ENCODE measurements around the gene IGFLR1. TPM values are rescaled to one million over a fixed set of nuclear protein-coding genes. Genes with fewer than 3 reads are reported as not detected.

Gene IGFLR1
- total and polyA plus RNA-seq, 2 of the 8 experiments (the other 6 are each of a cell fraction or from before 2014, with no cell fraction given): 8.4 to 28.9 TPM

- Histone ChIP-seq H3K79me1 (ENCODE audit: low read depth, low read length) (peaks cover 8% of the 10 kb centered on the region), H2BK20ac (ENCODE audit: low read length) (no peak overlapping the region), H4K8ac (ENCODE audit: extremely low read depth, insufficient read depth, low read length) (no peak overlapping the region), H3K4ac (replicated peaks; ENCODE audit: insufficient read length, low read depth, low read length) (no peak overlapping the region), H3K36me3 (ENCODE audit: control insufficient read depth in 2 of 4, insufficient read depth in 4 of 4, low read length in 3 of 4) (peaks cover 19 to 42% (median 27%) of the 10 kb centered on the region in 4 experiments), H3K56ac (replicated peaks; ENCODE audit: insufficient read length, low read depth, low read length) (no peak overlapping the region), H3K27ac (ENCODE audit: low read depth, low read length) (no peak overlapping the region), H3K4me3 (ENCODE audit: extremely low read depth in 1 of 4, insufficient read depth in 2 of 4, low read depth in 3 of 4, low read length in 4 of 4) (no peak overlapping the region), H3K79me2 (ENCODE audit: control insufficient read depth in 1 of 2, insufficient read depth in 2 of 2, low read length in 2 of 2) (peaks cover 0 to 20% of the 10 kb centered on the region in 2 experiments; a peak in 3 of 4 replicates), H3K4me2 (ENCODE audit: insufficient read depth in 1 of 2, low read depth in 2 of 2, low read length in 2 of 2) (no peak overlapping the region), H2BK120ac (replicated peaks; ENCODE audit: low read depth, low read length) (no peak overlapping the region), H3K9ac (replicated peaks in 1 of 4; ENCODE audit: extremely low read depth in 1 of 4, low read depth in 3 of 4, low read length in 3 of 4) (no peak overlapping the region), H3K23me2 (ENCODE audit: low read depth, low read length) (peaks cover 13% of the 10 kb centered on the region), H3K4me1 (replicated peaks in 1 of 4; ENCODE audit: control insufficient read depth in 3 of 4, insufficient read depth in 4 of 4, low read length in 3 of 4) (peaks cover 0 to 16% (median 10%) of the 10 kb centered on the region in 4 experiments; a peak in 6 of 7 replicates), H4K91ac (replicated peaks; ENCODE audit: insufficient read length, low read length) (no peak overlapping the region), H4K5ac (ENCODE audit: insufficient read length, low read depth, low read length) (no peak overlapping the region), H2BK12ac (ENCODE audit: low read depth, low read length) (no peak overlapping the region), H4K20me1 (replicated peaks in 1 of 2; ENCODE audit: control insufficient read depth in 1 of 2, insufficient read depth in 2 of 2, low read length in 2 of 2) (peaks cover 7 to 9% of the 10 kb centered on the region in 2 experiments), H3K14ac (ENCODE audit: insufficient read length) (no peak overlapping the region), H3K18ac (ENCODE audit: extremely low read depth, low read length) (no peak overlapping the region), H2AFZ (ENCODE audit: low read length) (no peak overlapping the region), H2BK15ac (ENCODE audit: low read length) (no peak overlapping the region), H2BK5ac (ENCODE audit: low read depth, low read length) (no peak overlapping the region), H3K27me3 (replicated peaks in 1 of 4; ENCODE audit: control insufficient read depth in 3 of 4, extremely low read depth in 1 of 4, insufficient read depth in 3 of 4, low read length in 3 of 4) (no peaks in the 10 kb centered on the region), H2AK5ac (ENCODE audit: low read depth, low read length) (no peak overlapping the region), H3K23ac (ENCODE audit: insufficient read length) (no peak overlapping the region), H3K9me3 (ENCODE audit: insufficient read depth in 2 of 2, low read depth in 1 of 2, low read length in 1 of 2) (no peaks in the 10 kb centered on the region)
- POLR2A ChIA-PET (ENCODE audit: partially characterized antibody): interaction anchor here (1.6 to 5.0 kb wide), 2 partner anchors 17 to 26 kb away, joined by 3 to 54 read pairs; partner anchors contain the start of genes PSENEN and U2AF1L4
- 93% methylated on average over 9 of the region's 9 CpGs; no CpG with 5 or more reads in 1 of the 2 experiments for WGBS, 2 experiments (ENCODE audit: extremely low coverage in 1 of 2, insufficient coverage in 1 of 2, insufficient read length in 1 of 2, insufficient replicate concordance in 2 of 2, low coverage in 1 of 2, low lambda C conversion rate in 2 of 2, missing lambda C conversion rate in 1 of 2)
- no peak for FAIRE-seq
- DNase-seq (ENCODE audit: low read depth in 1 of 2, low spot score in 2 of 2): no peak
- CTCF ChIA-PET (ENCODE audit: partially characterized antibody): interaction anchor here (0.7 to 11.8 kb wide), 4 partner anchors 18 to 252 kb away, joined by 3 to 80 read pairs (median 4); partner anchors contain the start of gene IGFLR1
- TF ChIP-seq PHF8 (conservative IDR thresholded peaks at IDR 0.05; ENCODE audit: low read depth, low read length) (no peak), MAX (IDR thresholded peaks at IDR 0.05) (no peak), RXRA (IDR thresholded peaks at IDR 0.05; ENCODE audit: insufficient read depth, low read depth, low read length) (no peak), KDM4A (IDR thresholded peaks at IDR 0.05; ENCODE audit: low read depth, low read length, severe bottlenecking) (no peak), GABPA (IDR thresholded peaks at IDR 0.05; ENCODE audit: borderline replicate concordance, insufficient read depth, low read length) (no peak), BCL11A (IDR thresholded peaks at IDR 0.05; ENCODE audit: low read depth in 2 of 2, low read length in 2 of 2) (no peak), EZH2 (IDR thresholded peaks at IDR 0.05; ENCODE audit: low read depth, low read length, severe bottlenecking) (no peak), NANOG (IDR thresholded peaks at IDR 0.05; ENCODE audit: insufficient read depth, low read depth, low read length, poor library complexity, severe bottlenecking) (no peak), HDAC2 (IDR thresholded peaks at IDR 0.05; ENCODE audit: borderline replicate concordance in 1 of 2, low read depth in 2 of 2, low read length in 2 of 2) (no peak), NRF1 (IDR thresholded peaks at IDR 0.05; ENCODE audit: low read depth, low read length) (no peak), ASH2L (IDR thresholded peaks at IDR 0.05; ENCODE audit: low read length) (no peak), POLR2AphosphoS5 (IDR thresholded peaks at IDR 0.05; ENCODE audit: low read depth, low read length) (no peak), BACH1 (IDR thresholded peaks at IDR 0.05; ENCODE audit: low read length) (no peak), BRCA1 (IDR thresholded peaks at IDR 0.05; ENCODE audit: low read depth, low read length) (no peak)
Observed at GRCh38 chr19:35720163-35720524, 22.1 kb downstream of the IGFLR1 start.

Data from H1 (cell line).